Suprapubic skin (tissue), 3 donors: ENCODE results near the gene PARP8.

ENCODE experiments used
- POLR2A ChIP-seq, 2 donors: fragments of 450-650 bp; IDR thresholded peaks; one replicate each; pipeline ENCODE4 v1.6.1; 2017; ENCODE audit warnings: antibody characterized with exemption in 2 of 2, mild to moderate bottlenecking in 2 of 2, moderate library complexity in 2 of 2
- TF ChIP-seq, protein P1 (sequence below), 2 donors: fragments of 200-600 bp in 1 of 2; fragments of 450-650 bp in 1 of 2; sonication (generic) in 1 of 2; IDR thresholded peaks; one replicate each; pipeline ENCODE4 v1.5.1; 2016 to 2019; ENCODE audit warnings: antibody characterized with exemption in 2 of 2, mild to moderate bottlenecking in 1 of 2, moderate library complexity in 1 of 2

DNA sequence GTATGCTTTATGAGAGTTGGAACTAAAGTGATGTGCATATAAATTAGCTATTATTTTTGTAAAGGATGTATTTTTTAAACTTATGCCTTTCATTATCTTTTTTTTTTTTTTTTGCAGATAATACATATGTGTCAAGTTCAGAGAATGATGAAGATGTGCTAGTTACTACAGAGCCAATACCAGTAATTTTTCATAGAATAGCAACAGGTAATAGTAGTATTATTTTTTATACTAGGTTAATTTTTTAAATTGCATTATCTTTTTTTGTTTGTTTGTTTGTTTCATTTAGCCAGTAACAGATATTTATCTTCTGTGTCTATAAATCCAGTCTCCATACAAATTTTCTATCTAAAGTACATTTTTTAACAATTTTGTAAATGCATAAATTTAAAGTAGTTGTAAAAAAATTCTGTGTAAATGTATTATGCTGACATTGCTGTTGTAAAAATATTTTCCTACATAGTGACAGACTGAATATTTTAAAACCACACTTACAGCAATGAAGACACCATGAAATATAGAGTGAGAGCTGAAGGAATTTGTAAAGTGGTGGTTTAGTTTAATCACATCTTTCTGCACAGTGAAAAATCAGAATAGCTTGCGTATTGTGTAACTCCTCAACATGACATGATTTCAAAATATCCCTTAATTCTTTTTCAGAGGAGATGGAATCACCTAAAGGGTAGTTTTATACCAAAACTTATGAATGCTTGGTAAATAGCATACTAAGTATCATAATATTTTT, 93.3 kb downstream of the PARP8 start:
- TF ChIP-seq, protein P1, sequence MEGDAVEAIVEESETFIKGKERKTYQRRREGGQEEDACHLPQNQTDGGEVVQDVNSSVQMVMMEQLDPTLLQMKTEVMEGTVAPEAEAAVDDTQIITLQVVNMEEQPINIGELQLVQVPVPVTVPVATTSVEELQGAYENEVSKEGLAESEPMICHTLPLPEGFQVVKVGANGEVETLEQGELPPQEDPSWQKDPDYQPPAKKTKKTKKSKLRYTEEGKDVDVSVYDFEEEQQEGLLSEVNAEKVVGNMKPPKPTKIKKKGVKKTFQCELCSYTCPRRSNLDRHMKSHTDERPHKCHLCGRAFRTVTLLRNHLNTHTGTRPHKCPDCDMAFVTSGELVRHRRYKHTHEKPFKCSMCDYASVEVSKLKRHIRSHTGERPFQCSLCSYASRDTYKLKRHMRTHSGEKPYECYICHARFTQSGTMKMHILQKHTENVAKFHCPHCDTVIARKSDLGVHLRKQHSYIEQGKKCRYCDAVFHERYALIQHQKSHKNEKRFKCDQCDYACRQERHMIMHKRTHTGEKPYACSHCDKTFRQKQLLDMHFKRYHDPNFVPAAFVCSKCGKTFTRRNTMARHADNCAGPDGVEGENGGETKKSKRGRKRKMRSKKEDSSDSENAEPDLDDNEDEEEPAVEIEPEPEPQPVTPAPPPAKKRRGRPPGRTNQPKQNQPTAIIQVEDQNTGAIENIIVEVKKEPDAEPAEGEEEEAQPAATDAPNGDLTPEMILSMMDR (IDR thresholded peaks at IDR 0.05): no peak
- TF ChIP-seq POLR2A (IDR thresholded peaks at IDR 0.05): no peak
